Activated naive CD4-positive, alpha-beta T cell treated with anti-CD3 and anti-CD28 coated beads, Interleukin-2, amount 10 ng/mL, durations not matched to agents 7 days and 5 days (primary cell): ENCODE data around the gene AMELX.

Source experiments
- CTCF ChIA-PET: fragments of 350-600 bp; sonication (Branson Sonifier 250); formaldehyde crosslinking; loops from one replicate; lab custom pipeline; 2021; ENCODE audit warnings: antibody characterized with exemption; lab: Charles Lee
- DNase-seq: peaks from one replicate; pipeline ENCODE4 v3.0.0-alpha.2; 2020
- H3K27ac Mint-ChIP-seq: one replicate; pipeline ENCODE4 v1.8.0; 2021; ENCODE audit warnings: mild to moderate bottlenecking, moderate library complexity, mixed read lengths
- H3K27me3 Mint-ChIP-seq: one replicate; pipeline ENCODE4 v1.8.0; 2021; ENCODE audit warnings: mild to moderate bottlenecking, mixed read lengths
- H3K36me3 Mint-ChIP-seq: one replicate; pipeline ENCODE4 v1.8.0; 2021; ENCODE audit warnings: mixed read lengths
- H3K4me1 Mint-ChIP-seq: one replicate; pipeline ENCODE4 v1.8.0; 2021; ENCODE audit warnings: mixed read lengths
- H3K4me3 Mint-ChIP-seq: one replicate; pipeline ENCODE4 v1.8.0; 2021; ENCODE audit warnings: mild to moderate bottlenecking, moderate library complexity, mixed read lengths
- H3K9me3 Mint-ChIP-seq: one replicate; pipeline ENCODE4 v1.8.0; 2021; ENCODE audit warnings: mixed read lengths

AMELX gene

DNA sequence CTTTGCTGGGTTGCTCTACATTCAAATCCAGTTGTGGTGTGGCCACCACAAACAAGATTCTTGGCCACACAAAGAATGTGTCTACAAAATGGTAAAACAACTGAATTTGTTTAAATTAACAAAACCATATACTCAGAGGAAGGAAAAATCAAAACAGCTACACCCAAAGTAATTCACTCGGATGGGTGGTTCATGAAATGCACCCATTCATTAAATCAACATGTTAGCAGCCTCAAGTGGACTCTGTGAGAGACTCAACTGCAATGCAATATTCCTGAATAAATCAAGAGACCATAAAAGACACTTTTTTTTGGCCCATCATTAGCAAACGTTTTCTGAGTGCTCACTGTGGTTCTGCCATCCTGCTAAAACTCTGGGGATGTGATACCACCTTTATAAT, 11.2 kb upstream of the AMELX start:
- H3K4me1 Mint-ChIP-seq = no peaks in the 10 kb centered on the region
- H3K36me3 Mint-ChIP-seq = no peaks in the 10 kb centered on the region
- CTCF ChIA-PET = no interaction called here
- H3K4me3 Mint-ChIP-seq = no peak overlapping the region
- H3K27ac Mint-ChIP-seq = no peak overlapping the region
- H3K9me3 Mint-ChIP-seq = no peaks in the 10 kb centered on the region
- DNase-seq = no peak
- no peaks in the 10 kb centered on the region for H3K27me3 Mint-ChIP-seq

DNA sequence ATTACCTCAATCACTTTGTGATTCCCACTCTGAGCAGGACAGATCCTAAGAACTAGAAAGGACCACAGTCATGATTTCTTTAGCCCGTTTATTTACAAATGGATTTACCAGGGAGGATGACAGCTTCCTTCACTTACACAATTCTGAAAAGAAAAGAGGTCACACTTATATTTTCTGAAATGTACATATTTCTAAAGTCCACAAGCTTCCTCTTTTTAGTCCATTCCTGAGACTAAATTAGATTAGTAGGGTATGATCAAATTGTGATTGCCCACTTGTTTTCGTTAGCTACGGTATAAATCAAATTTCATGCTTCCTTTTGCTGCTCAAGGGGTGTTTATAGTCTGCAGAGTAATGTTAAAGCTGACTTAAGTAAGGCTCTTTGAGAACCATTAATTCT, 7.6 kb upstream of the AMELX start:
- no peaks in the 10 kb centered on the region for H3K27me3 Mint-ChIP-seq
- H3K36me3 Mint-ChIP-seq = no peaks in the 10 kb centered on the region
- H3K4me3 Mint-ChIP-seq = no peak overlapping the region
- no peaks in the 10 kb centered on the region for H3K4me1 Mint-ChIP-seq
- no peaks in the 10 kb centered on the region for H3K9me3 Mint-ChIP-seq
- no peak for DNase-seq
- CTCF ChIA-PET = no interaction called here
- no peak overlapping the region for H3K27ac Mint-ChIP-seq

GRCh38 chrX:11287505-11287904, 5.7 kb upstream of the AMELX start:
- no peak overlapping the region for H3K27ac Mint-ChIP-seq
- no peak for DNase-seq
- no peaks in the 10 kb centered on the region for H3K9me3 Mint-ChIP-seq
- no peaks in the 10 kb centered on the region for H3K27me3 Mint-ChIP-seq
- H3K36me3 Mint-ChIP-seq = no peaks in the 10 kb centered on the region
- CTCF ChIA-PET = no interaction called here
- no peak overlapping the region for H3K4me3 Mint-ChIP-seq
- no peaks in the 10 kb centered on the region for H3K4me1 Mint-ChIP-seq

DNA sequence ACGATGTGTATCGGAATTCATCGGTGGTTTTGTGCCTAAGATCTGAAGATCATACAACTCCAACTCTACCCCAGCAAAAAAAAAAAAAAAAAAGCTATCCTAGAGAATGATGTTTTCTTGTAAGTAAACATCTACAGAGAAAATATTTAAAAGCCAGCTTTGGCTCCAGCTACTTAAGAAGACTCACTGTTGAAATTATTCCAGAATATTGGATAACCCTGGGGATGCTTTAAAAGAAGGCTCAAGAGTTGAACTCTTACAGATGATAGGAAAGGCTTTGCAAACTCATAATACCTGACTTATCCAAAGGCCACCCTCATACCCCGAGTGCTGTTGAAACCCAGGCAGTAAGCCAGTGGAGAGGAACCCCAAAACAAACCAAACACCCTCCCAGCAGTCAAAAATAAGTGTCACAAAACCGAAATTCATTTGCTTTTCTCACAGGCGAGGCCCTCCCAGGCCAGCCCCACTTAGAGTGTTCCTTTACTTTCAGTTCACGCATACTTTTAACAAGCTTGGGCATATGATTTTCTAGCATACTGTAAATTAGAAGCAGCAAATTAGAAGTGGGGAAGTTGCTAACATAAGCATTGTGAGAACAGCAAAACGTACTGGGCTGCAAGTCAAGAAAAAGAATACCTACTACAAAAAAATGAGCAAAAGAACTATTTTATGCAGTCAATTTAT, 2.7 kb upstream of the AMELX start:
- no peaks in the 10 kb centered on the region for H3K27me3 Mint-ChIP-seq
- H3K27ac Mint-ChIP-seq = no peak overlapping the region
- no peaks in the 10 kb centered on the region for H3K36me3 Mint-ChIP-seq
- DNase-seq = no peak
- no peaks in the 10 kb centered on the region for H3K4me1 Mint-ChIP-seq
- H3K9me3 Mint-ChIP-seq = no peaks in the 10 kb centered on the region
- no peak overlapping the region for H3K4me3 Mint-ChIP-seq
- CTCF ChIA-PET = no interaction called here

DNA sequence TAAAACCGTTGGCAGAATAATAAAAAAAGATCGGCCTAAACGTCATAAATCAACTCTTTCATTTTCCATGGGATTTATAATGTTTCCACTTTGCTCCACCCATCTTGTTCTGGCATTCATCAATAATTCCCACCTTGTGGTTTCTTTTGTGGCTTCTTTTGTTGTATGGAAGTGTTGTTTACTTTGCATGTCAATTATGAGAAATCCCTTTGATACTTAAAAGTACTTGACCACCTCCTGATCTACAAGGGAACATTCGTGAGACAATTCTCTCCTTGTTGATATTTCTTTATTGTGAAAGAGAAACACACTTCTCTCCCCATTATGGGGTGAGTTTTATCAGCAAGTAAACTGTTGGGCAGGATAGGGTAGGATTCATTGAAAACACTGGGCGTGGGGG, 2.8 kb downstream of the AMELX start:
- H3K27ac Mint-ChIP-seq = no peak overlapping the region
- no peaks in the 10 kb centered on the region for H3K4me1 Mint-ChIP-seq
- no peaks in the 10 kb centered on the region for H3K36me3 Mint-ChIP-seq
- H3K27me3 Mint-ChIP-seq = no peaks in the 10 kb centered on the region
- CTCF ChIA-PET = no interaction called here
- H3K4me3 Mint-ChIP-seq = no peak overlapping the region
- H3K9me3 Mint-ChIP-seq = no peaks in the 10 kb centered on the region
- no peak for DNase-seq

DNA sequence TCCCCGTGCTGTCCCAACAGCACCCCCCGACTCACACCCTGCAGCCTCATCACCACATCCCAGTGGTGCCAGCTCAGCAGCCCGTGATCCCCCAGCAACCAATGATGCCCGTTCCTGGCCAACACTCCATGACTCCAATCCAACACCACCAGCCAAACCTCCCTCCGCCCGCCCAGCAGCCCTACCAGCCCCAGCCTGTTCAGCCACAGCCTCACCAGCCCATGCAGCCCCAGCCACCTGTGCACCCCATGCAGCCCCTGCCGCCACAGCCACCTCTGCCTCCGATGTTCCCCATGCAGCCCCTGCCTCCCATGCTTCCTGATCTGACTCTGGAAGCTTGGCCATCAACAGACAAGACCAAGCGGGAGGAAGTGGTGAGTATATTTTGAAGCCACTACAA, 5.4 kb downstream of the AMELX start:
- no peaks in the 10 kb centered on the region for H3K36me3 Mint-ChIP-seq
- H3K9me3 Mint-ChIP-seq = no peaks in the 10 kb centered on the region
- H3K27me3 Mint-ChIP-seq = no peaks in the 10 kb centered on the region
- H3K27ac Mint-ChIP-seq = no peak overlapping the region
- H3K4me3 Mint-ChIP-seq = no peak overlapping the region
- H3K4me1 Mint-ChIP-seq = no peaks in the 10 kb centered on the region
- CTCF ChIA-PET = no interaction called here
- no peak for DNase-seq

- Mint-ChIP-seq H3K4me3 (no peak overlapping the region), H3K4me1 (no peaks in the 10 kb centered on the region), H3K36me3 (no peaks in the 10 kb centered on the region), H3K27ac (no peak overlapping the region), H3K9me3 (no peaks in the 10 kb centered on the region), H3K27me3 (no peaks in the 10 kb centered on the region)
- DNase-seq = no peak
- CTCF ChIA-PET = no interaction called here
These were observed 11.6 kb downstream of the AMELX start for GRCh38 chrX:11304829-11305228.

GRCh38 chrX:11305641-11306040, 12.4 kb downstream of the AMELX start:
- H3K27me3 Mint-ChIP-seq = no peaks in the 10 kb centered on the region
- H3K36me3 Mint-ChIP-seq = no peaks in the 10 kb centered on the region
- CTCF ChIA-PET = no interaction called here
- no peaks in the 10 kb centered on the region for H3K4me1 Mint-ChIP-seq
- H3K4me3 Mint-ChIP-seq = no peak overlapping the region
- H3K9me3 Mint-ChIP-seq = no peaks in the 10 kb centered on the region
- DNase-seq = no peak
- no peak overlapping the region for H3K27ac Mint-ChIP-seq

DNA sequence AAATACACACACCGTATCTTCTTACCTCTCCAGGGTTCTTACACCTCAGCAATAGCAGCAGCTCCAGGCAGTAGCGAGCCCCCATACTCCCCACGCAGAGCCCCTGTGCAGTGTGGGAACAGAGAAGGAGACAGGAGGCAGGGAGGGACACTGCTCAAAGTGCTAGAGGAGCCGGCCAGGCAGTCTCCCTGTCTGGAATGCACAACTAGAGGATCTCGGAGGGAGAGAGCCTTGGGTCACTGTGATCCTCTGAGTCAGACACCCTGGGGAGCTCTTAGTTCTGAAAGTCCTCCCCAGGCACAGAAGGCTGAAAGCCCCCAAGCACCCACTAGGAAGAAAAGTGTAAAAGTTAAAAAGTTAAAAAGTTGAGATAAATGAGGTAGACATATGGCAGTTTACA, 16.0 kb downstream of the AMELX start:
- no peak overlapping the region for H3K4me3 Mint-ChIP-seq
- CTCF ChIA-PET = no interaction called here
- no peaks in the 10 kb centered on the region for H3K9me3 Mint-ChIP-seq
- no peak for DNase-seq
- H3K27ac Mint-ChIP-seq = no peak overlapping the region
- H3K27me3 Mint-ChIP-seq = no peaks in the 10 kb centered on the region
- no peaks in the 10 kb centered on the region for H3K36me3 Mint-ChIP-seq
- H3K4me1 Mint-ChIP-seq = no peaks in the 10 kb centered on the region

DNA sequence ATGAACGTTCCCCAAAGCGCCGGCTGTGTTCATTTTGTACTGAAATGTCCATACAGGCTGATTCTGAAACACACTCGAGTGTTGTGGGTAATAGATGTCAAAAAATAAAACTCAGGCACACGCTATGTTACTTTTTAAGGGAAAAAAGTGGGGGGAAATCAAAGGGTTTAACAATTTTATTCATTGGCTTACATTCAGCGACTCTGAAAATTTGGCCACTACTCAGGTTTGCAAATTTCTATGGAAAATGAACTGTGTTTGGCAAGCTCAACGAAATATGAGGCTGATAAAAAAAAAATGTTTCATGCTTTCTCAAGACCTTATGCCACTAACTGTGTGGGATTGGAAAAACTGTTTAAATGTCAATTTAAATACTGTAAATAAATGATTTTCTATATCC, 18.5 kb downstream of the AMELX start:
- CTCF ChIA-PET = no interaction called here
- no peaks in the 10 kb centered on the region for H3K4me1 Mint-ChIP-seq
- no peak overlapping the region for H3K4me3 Mint-ChIP-seq
- H3K27me3 Mint-ChIP-seq = no peaks in the 10 kb centered on the region
- H3K9me3 Mint-ChIP-seq = no peaks in the 10 kb centered on the region
- no peak overlapping the region for H3K27ac Mint-ChIP-seq
- no peaks in the 10 kb centered on the region for H3K36me3 Mint-ChIP-seq
- DNase-seq = no peak

DNA sequence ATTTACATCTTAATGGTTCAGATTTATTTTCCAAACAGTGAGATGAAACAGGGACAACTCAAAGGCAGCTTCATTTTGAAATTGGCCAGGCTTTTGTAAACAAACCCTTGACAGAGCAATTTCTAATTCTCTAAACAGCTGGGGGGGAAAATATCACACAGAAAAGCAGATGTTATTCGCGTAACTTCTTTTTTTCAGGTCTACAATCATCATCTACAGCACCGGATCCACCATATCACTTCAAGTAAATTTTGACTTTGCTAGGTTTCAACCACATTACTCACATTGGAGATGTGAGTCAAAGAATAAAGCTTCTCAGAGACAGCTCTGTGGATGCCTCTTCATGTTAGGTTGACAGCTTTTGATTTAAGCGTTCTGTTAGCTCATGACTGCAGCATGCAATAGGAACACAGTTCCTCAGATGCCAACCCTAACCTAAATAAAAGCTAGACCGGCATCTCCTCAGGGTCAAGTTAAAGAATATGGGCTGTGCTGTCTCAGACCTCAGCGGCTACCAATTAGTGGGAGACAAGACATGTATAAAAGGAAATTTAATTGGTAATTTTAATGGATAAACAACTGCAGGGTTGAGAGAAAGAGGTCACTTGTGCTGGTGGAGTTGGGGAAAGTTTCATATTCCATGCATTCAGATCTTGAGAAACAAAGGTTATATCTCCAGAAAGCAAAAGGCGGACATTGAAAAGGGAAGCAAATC, 26.8 kb downstream of the AMELX start:
- no peak for DNase-seq
- Mint-ChIP-seq H3K27me3 (no peaks in the 10 kb centered on the region), H3K4me3 (no peak overlapping the region), H3K9me3 (no peaks in the 10 kb centered on the region), H3K4me1 (no peaks in the 10 kb centered on the region), H3K27ac (no peak overlapping the region), H3K36me3 (no peaks in the 10 kb centered on the region)
- CTCF ChIA-PET = no interaction called here

DNA sequence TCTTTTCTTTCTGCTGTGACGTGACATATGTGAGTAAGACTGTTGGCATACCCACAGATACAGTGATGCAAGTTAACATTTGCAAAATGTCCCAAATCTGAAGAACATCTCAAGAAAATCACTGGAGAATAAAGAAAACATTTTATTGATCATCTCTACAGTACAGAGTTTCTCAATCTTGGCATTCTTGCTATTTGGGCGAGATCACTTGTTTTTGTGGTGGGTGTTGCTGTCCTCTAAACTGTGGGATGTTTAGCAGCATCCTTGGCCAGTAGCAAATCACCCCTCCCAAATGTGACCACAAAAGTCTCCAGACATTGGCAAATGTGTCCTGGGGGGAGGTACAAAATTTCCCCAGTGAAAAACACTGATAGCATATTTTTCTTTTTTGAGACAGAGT, 28.8 kb downstream of the AMELX start:
- no peaks in the 10 kb centered on the region for H3K4me1 Mint-ChIP-seq
- H3K27me3 Mint-ChIP-seq = no peaks in the 10 kb centered on the region
- H3K9me3 Mint-ChIP-seq = no peaks in the 10 kb centered on the region
- H3K27ac Mint-ChIP-seq = no peak overlapping the region
- no peak overlapping the region for H3K4me3 Mint-ChIP-seq
- no peak for DNase-seq
- no peaks in the 10 kb centered on the region for H3K36me3 Mint-ChIP-seq
- CTCF ChIA-PET = no interaction called here

- Mint-ChIP-seq H3K4me3 (no peak overlapping the region), H3K27ac (no peak overlapping the region), H3K9me3 (no peaks in the 10 kb centered on the region), H3K4me1 (no peaks in the 10 kb centered on the region), H3K36me3 (no peaks in the 10 kb centered on the region), H3K27me3 (no peaks in the 10 kb centered on the region)
- CTCF ChIA-PET = no interaction called here
- no peak for DNase-seq
These were observed 34.9 kb downstream of the AMELX start for GRCh38 chrX:11328134-11328533.

DNA sequence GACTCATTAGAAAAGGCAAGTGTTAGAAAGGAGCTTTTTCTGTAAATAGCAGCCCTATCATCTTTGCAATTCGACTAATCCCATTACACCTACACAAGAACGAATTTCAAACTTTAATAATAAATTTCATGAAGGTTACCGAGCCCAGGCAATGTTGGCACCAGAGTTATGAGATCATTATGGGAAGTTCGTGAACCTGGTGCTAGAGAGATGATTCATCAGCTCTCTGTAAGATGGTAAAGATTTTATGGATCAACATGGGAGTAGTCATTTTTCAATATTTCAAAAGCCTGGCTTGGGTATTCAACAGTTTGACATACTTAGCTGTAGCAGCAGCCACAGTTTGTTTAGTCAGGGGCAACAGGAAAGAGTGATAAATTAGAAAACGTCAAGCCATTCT, 35.8 kb downstream of the AMELX start:
- Mint-ChIP-seq H3K4me3 (no peak overlapping the region), H3K9me3 (no peaks in the 10 kb centered on the region), H3K4me1 (no peaks in the 10 kb centered on the region), H3K27ac (no peak overlapping the region), H3K36me3 (no peaks in the 10 kb centered on the region), H3K27me3 (no peaks in the 10 kb centered on the region)
- no peak for DNase-seq
- CTCF ChIA-PET = no interaction called here

DNA sequence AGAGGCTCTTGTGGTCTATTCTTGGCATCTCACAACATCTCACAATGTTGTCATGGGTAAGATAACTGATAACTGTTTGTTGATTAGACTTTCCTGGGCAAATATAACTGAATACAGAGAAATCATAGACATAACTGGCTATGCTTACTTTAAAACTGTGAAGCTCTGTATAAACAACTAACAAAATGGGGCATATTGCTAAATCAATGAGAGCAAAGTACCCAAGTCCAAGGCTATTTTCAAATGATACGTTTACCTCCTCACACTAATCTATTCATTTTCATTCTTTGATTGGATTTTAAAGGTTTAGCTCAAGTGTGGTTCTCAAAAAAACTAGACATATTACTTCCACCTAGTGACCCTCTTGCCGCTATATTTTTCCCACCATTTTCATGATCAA, 38.6 kb downstream of the AMELX start:
- no peak overlapping the region for H3K4me3 Mint-ChIP-seq
- CTCF ChIA-PET = no interaction called here
- no peaks in the 10 kb centered on the region for H3K27me3 Mint-ChIP-seq
- H3K9me3 Mint-ChIP-seq = no peaks in the 10 kb centered on the region
- DNase-seq = no peak
- no peaks in the 10 kb centered on the region for H3K36me3 Mint-ChIP-seq
- H3K4me1 Mint-ChIP-seq = no peaks in the 10 kb centered on the region
- H3K27ac Mint-ChIP-seq = no peak overlapping the region
